Choroid plexus epithelial cell (primary cell): Measurements from ENCODE around the gene MICAL1.
A peak's percentile ranks its signal among the peaks of the same experiment; 100 is the strongest.

ENCODE experiments used
- DNase-seq: peaks from one replicate; pipeline ENCODE4 v3.0.0-alpha.2; 2010; ENCODE audit warnings: low read depth
- H3K4me3 ChIP-seq: 2 replicates; pipeline ENCODE4 v1.5.1; 2011; ENCODE audit warnings: low read depth, mild to moderate bottlenecking, control low read depth, low read length, moderate library complexity
- TF ChIP-seq, protein P1 (sequence below): conservative IDR thresholded peaks from 2 replicates; pipeline ENCODE4 v1.5.1; 2011; ENCODE audit warnings: low read depth, mild to moderate bottlenecking, control low read depth, inconsistent platforms, low read length, moderate library complexity

The MICAL1 gene

DNA sequence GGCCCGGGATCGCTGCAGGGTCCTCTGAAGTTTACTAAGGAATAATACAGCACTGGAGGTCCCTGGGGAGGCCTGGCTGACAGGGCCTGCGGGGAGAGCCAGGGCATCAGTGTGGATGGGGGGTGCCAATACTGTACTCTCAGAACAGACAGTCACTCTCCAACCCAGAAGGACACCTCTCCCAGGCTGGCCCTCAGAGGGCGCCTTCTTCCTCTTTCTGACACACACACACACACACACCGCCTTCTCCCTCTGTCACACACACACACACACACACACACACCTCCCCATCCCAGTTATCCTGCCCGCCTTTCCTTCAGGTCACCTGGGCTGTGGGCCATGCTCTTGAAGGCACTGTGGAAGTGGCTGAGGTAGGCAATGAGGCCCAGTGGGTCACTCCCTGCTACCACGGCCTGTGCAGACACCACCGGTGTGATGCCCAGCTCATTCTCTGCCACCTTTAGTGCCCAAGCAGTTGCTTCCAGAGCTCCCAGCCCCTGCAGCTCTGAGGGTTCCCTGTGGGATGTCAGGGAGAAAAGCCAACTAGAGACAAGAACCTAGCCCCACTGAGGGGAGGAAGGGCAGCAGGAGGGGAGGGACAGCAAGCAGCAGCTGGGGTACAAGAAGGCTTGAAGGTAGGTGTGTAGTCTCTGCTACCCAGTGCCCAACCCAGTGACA, 7.6 kb downstream of the MICAL1 start:
- TF ChIP-seq, protein P1, sequence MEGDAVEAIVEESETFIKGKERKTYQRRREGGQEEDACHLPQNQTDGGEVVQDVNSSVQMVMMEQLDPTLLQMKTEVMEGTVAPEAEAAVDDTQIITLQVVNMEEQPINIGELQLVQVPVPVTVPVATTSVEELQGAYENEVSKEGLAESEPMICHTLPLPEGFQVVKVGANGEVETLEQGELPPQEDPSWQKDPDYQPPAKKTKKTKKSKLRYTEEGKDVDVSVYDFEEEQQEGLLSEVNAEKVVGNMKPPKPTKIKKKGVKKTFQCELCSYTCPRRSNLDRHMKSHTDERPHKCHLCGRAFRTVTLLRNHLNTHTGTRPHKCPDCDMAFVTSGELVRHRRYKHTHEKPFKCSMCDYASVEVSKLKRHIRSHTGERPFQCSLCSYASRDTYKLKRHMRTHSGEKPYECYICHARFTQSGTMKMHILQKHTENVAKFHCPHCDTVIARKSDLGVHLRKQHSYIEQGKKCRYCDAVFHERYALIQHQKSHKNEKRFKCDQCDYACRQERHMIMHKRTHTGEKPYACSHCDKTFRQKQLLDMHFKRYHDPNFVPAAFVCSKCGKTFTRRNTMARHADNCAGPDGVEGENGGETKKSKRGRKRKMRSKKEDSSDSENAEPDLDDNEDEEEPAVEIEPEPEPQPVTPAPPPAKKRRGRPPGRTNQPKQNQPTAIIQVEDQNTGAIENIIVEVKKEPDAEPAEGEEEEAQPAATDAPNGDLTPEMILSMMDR: no peak
- peak; percentile 22 for DNase-seq
- H3K4me3 ChIP-seq: no peak overlapping the region

DNA sequence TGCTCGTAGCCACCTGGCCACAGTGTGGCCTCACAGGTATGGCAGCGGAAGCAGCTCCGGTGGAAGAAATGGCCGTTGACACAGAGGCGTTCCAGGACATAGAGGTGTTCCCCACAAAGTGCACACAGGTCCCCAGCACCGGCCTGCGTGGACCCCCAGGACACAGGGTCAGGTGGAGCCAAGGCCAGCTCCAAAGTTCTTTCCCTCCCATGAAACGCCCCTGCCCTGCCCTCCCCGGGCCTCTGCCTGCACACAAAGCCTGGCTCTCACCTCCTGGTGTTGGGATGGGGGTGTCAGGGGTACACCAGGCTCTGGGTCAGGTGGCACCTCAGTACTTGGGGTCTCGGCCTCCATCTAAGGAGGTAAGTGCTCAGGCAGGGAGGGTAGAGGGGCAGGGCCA, 8.5 kb downstream of the MICAL1 start:
- no peak for DNase-seq
- TF ChIP-seq, protein P1: no peak
- H3K4me3 ChIP-seq: no peak overlapping the region

DNA sequence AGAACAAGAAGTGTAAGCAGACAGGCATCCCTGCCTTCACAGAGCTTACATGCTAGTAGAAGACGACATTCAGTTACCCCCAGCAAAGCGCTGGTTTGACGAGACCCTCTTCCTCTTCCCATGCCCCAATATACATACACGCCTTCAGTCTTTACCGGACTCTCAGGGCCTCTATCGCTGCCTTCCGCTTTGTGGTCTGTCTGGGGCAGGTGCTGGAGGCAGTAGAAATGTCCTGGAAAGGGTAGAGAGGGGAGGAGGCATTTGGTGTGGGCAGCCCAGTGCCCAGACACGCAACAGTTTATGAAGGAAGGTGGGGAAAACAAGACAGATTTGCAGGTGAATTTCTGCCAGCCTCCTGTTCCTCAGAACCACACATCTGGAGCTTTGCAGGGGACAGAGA, 9.0 kb downstream of the MICAL1 start:
- no peak overlapping the region for H3K4me3 ChIP-seq
- DNase-seq: no peak
- TF ChIP-seq, protein P1: no peak

DNA sequence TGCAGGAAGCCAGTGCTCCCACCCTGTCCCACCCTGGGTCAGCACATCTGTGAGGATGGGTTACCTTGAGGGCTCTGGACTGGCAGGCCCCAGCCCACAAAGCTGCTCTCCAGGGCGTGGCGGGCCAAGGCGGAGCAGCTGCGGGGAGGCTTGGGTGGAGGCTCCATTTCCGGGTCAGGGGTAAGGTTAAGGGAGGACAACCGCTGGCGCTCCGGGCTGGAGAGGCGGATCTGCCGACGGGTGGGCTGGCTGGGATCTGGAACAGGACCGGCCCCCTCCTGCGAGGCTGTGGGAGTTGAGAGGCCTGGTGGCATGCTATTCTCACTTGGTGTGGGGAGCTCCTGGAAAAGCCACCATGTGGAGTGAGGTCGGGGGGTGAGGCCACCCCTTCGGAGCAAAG, 9.5 kb downstream of the MICAL1 start:
- TF ChIP-seq, protein P1: no peak
- H3K4me3 ChIP-seq: no peak overlapping the region
- DNase-seq: no peak

DNA sequence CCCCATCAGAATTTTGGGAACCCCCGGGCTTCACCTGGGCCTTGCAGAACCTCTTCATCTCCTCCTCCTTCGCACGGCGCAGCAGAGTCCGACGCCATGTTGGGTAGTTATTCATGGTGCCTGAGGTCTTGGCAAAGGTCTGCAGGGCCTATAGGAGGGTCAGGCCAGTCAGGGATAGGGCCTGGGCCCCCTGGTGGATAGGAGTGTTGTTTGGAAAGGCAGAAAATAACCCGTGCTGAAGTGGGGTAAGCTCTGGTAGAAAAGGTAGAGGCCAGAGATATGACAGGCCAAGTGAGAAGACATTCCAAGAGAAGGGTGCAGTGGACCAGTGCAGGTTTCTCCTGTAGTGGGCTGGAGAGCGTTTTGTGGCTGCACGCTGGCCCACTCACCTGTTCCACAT, 10.2 kb downstream of the MICAL1 start:
- TF ChIP-seq, protein P1: peak; percentile 27
- DNase-seq: no peak
- H3K4me3 ChIP-seq: no peak overlapping the region

DNA sequence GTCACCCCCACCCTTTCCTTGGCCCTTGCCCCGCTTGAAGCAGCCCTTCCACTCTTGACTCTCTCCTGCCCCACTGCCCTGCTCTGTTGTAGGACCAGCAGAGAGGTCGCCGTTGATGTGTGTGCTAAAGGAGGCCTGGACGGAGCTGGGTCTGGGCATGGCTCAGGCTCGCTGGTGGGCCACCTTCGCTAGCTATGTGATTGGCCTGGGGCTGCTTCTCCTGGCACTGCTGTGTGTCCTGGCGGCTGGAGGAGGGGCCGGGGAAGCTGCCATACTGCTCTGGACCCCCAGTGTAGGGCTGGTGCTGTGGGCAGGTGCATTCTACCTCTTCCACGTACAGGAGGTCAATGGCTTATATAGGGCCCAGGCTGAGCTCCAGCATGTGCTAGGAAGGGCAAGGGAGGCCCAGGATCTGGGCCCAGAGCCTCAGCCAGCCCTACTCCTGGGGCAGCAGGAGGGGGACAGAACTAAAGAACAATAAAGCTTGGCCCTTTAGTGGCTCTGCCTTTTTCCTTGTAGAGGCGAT, 12.1 kb downstream of the MICAL1 start:
- TF ChIP-seq, protein P1: no peak
- no peak for DNase-seq
- H3K4me3 ChIP-seq: no peak overlapping the region

DNA sequence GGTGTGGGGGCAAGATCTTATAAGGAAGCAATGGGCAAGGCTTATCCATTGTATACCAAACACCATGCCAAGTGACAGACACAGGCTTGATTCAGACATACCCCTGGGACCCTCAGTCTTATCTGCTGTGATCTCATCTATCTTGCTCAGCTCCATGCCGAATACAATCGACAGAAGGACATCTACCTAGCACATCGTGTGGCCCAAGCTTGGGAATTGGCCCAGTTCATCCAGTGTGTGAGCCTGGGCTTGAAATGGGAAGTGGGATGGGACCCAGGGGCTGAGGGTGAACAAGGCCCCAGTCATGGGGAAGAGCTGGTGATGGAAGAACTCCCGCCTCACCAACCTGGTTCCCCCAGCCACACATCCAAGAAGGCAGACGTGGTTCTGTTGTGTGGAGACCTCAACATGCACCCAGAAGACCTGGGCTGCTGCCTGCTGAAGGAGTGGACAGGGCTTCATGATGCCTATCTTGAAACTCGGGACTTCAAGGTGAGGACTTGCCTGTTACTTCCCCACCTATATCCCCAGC, 13.1 kb downstream of the MICAL1 start:
- no peak for DNase-seq
- H3K4me3 ChIP-seq: no peak overlapping the region
- TF ChIP-seq, protein P1: no peak
